ENCODE results near the gene SUMO2. TPM values are rescaled to one million over a fixed set of nuclear protein-coding genes. Genes with fewer than 3 reads are reported as not detected.
A peak's percentile ranks its signal among the peaks of the same experiment; 100 is the strongest.

Gene SUMO2
- total and polyA plus RNA-seq, 2 of the 13 experiments (the other 11 are each of a cell fraction or from before 2014, with no cell fraction given) = 337 to 553 TPM

DNA sequence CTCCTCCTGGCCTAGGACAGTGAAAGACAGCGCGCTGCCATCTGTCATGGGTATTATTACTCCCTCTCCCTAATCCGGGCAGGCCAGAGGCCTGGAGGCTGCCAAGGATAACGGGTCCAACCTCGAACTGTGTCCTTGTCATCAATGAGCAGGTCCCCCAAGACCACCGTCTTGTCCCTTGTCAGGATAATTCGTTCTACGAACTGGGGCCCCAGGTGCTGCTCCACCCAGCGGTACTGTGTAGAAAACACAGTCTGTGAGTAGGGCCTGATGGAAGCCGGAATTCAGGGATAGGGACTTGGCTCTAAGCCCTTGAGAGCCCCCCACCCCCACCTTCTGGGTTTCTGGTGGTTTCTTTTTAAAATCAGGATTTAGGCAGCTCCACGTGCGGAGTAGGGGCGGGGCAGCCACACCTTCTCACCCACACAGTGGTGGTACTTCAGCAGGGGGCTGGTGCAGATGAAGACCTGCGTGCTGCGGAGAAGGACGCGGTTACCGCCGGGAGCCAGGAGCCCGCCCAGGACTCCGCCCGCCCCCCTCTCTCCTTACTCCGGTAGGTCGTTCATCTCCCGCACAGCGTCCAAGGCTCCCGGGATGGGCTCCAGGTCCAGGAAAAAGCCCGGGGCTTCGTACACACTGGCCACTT, 52.0 kb downstream of the SUMO2 start (continued):
- TF ChIP-seq MED8 (CRISPR knock-in tag; IDR thresholded peaks at IDR 0.05; ENCODE audit: insufficient replicate concordance) (no peak), ZNF766 (CRISPR knock-in tag; IDR thresholded peaks at IDR 0.05; ENCODE audit: borderline replicate concordance) (no peak), SP2 (CRISPR knock-in tag; IDR thresholded peaks at IDR 0.05) (no peak), KDM2A (CRISPR knock-in tag; IDR thresholded peaks at IDR 0.05; ENCODE audit: borderline replicate concordance, low read depth) (no peak; the same call in 1 of the 2 replicates), ERF (CRISPR knock-in tag; IDR thresholded peaks at IDR 0.05) (peak; percentile 31; the same call in 1 of the 2 replicates), RARA (CRISPR knock-in tag; IDR thresholded peaks at IDR 0.05) (no peak), ZNF605 (CRISPR knock-in tag; IDR thresholded peaks at IDR 0.05) (peak; percentile 60), ZNF776 (CRISPR knock-in tag; IDR thresholded peaks at IDR 0.05) (no peak), PAF1 (CRISPR knock-in tag; IDR thresholded peaks at IDR 0.05) (no peak)
- TF ChIP-seq, protein P1, sequence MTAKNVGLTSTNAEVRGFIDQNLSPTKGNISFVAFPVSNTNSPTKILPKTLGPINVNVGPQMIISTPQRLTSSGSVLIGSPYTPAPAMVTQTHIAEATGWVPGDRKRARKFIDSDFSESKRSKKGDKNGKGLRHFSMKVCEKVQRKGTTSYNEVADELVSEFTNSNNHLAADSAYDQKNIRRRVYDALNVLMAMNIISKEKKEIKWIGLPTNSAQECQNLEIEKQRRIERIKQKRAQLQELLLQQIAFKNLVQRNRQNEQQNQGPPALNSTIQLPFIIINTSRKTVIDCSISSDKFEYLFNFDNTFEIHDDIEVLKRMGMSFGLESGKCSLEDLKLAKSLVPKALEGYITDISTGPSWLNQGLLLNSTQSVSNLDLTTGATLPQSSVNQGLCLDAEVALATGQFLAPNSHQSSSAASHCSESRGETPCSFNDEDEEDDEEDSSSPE (CRISPR knock-in tag; IDR thresholded peaks at IDR 0.05) = peak; percentile 41; the same call in 1 of the 2 replicates
- TF ChIP-seq, protein P2, sequence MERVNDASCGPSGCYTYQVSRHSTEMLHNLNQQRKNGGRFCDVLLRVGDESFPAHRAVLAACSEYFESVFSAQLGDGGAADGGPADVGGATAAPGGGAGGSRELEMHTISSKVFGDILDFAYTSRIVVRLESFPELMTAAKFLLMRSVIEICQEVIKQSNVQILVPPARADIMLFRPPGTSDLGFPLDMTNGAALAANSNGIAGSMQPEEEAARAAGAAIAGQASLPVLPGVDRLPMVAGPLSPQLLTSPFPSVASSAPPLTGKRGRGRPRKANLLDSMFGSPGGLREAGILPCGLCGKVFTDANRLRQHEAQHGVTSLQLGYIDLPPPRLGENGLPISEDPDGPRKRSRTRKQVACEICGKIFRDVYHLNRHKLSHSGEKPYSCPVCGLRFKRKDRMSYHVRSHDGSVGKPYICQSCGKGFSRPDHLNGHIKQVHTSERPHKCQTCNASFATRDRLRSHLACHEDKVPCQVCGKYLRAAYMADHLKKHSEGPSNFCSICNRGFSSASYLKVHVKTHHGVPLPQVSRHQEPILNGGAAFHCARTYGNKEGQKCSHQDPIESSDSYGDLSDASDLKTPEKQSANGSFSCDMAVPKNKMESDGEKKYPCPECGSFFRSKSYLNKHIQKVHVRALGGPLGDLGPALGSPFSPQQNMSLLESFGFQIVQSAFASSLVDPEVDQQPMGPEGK (CRISPR knock-in tag; IDR thresholded peaks at IDR 0.05) = peak; percentile 57
- TF ChIP-seq, protein P3, sequence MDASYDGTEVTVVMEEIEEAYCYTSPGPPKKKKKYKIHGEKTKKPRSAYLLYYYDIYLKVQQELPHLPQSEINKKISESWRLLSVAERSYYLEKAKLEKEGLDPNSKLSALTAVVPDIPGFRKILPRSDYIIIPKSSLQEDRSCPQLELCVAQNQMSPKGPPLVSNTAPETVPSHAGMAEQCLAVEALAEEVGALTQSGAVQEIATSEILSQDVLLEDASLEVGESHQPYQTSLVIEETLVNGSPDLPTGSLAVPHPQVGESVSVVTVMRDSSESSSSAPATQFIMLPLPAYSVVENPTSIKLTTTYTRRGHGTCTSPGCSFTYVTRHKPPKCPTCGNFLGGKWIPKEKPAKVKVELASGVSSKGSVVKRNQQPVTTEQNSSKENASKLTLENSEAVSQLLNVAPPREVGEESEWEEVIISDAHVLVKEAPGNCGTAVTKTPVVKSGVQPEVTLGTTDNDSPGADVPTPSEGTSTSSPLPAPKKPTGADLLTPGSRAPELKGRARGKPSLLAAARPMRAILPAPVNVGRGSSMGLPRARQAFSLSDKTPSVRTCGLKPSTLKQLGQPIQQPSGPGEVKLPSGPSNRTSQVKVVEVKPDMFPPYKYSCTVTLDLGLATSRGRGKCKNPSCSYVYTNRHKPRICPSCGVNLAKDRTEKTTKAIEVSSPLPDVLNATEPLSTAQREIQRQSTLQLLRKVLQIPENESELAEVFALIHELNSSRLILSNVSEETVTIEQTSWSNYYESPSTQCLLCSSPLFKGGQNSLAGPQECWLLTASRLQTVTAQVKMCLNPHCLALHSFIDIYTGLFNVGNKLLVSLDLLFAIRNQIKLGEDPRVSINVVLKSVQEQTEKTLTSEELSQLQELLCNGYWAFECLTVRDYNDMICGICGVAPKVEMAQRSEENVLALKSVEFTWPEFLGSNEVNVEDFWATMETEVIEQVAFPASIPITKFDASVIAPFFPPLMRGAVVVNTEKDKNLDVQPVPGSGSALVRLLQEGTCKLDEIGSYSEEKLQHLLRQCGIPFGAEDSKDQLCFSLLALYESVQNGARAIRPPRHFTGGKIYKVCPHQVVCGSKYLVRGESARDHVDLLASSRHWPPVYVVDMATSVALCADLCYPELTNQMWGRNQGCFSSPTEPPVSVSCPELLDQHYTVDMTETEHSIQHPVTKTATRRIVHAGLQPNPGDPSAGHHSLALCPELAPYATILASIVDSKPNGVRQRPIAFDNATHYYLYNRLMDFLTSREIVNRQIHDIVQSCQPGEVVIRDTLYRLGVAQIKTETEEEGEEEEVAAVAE (CRISPR knock-in tag; IDR thresholded peaks at IDR 0.05; ENCODE audit: borderline replicate concordance) = 0 out of 2 replicates have a peak, but pooled peaks have one; percentile 31
- TF ChIP-seq, protein P4, sequence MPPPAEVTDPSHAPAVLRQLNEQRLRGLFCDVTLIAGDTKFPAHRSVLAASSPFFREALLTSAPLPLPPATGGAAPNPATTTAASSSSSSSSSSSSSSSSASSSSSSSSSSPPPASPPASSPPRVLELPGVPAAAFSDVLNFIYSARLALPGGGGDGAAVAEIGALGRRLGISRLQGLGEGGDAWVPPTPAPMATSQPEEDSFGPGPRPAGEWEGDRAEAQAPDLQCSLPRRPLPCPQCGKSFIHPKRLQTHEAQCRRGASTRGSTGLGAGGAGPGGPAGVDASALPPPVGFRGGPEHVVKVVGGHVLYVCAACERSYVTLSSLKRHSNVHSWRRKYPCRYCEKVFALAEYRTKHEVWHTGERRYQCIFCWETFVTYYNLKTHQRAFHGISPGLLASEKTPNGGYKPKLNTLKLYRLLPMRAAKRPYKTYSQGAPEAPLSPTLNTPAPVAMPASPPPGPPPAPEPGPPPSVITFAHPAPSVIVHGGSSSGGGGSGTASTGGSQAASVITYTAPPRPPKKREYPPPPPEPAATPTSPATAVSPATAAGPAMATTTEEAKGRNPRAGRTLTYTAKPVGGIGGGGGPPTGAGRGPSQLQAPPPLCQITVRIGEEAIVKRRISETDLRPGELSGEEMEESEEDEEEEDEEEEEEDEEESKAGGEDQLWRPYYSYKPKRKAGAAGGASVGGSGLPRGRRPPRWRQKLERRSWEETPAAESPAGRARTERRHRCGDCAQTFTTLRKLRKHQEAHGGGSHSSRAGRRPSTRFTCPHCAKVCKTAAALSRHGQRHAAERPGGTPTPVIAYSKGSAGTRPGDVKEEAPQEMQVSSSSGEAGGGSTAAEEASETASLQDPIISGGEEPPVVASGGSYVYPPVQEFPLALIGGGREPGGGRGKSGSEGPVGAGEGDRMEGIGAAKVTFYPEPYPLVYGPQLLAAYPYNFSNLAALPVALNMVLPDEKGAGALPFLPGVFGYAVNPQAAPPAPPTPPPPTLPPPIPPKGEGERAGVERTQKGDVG (CRISPR knock-in tag; IDR thresholded peaks at IDR 0.05; ENCODE audit: borderline replicate concordance) = no peak
- TF ChIP-seq, protein P5, sequence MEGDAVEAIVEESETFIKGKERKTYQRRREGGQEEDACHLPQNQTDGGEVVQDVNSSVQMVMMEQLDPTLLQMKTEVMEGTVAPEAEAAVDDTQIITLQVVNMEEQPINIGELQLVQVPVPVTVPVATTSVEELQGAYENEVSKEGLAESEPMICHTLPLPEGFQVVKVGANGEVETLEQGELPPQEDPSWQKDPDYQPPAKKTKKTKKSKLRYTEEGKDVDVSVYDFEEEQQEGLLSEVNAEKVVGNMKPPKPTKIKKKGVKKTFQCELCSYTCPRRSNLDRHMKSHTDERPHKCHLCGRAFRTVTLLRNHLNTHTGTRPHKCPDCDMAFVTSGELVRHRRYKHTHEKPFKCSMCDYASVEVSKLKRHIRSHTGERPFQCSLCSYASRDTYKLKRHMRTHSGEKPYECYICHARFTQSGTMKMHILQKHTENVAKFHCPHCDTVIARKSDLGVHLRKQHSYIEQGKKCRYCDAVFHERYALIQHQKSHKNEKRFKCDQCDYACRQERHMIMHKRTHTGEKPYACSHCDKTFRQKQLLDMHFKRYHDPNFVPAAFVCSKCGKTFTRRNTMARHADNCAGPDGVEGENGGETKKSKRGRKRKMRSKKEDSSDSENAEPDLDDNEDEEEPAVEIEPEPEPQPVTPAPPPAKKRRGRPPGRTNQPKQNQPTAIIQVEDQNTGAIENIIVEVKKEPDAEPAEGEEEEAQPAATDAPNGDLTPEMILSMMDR (CRISPR knock-in tag; IDR thresholded peaks at IDR 0.05) = peak; percentile 77

Measured in HepG2 (cell line).